Measurements from ENCODE around the gene RTL1. TPM values are rescaled to one million over a fixed set of nuclear protein-coding genes. Genes with fewer than 3 reads are reported as not detected.

Gene RTL1
- polyA plus RNA-seq, 1 of the 3 experiments (the other 2 are of a cell fraction): 0.07 TPM

DNA sequence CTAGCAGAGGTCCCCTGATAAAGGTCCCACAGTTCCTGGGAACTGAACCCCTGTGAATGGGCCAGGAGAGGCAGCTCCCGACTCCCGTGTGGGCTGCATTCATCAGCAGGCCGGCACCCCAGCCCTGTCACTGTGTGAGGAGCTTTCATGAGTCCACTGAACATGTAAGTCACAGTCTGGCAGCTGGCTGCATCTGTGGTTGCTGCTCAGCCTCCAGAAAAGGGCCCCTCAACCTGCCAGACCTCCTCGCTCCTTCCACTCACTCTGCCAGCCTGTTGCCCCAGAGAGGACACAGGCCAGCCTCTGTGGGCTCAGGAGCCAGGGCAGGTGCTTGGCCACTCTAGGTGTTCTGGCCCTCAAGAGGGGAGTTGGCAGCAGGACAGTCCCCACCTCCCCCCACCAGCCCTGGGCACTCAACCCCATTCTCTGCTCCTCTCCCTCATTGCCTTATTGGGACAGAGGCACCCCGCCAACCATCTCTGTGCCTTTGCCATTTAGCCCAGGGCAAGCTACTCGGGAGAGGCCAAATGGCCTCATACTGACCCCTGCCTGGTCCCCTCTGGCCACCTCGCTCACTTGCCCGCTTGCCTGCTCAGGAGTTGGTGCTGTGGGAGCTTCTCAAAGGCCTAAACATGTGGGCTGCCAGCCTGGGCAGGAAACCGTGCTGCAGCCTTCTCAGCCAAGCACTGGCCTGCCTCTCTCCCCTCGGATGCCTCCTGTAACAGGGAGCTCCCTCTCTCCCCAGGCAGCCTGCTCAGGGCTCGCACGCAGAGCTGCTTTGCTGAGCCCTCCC, 1.9 kb downstream of the RTL1 start:
- Histone ChIP-seq H3F3A (replicated peaks; ENCODE audit: insufficient read depth) (no peaks in the 10 kb centered on the region), H3K36me3 (replicated peaks in 1 of 2; ENCODE audit: control insufficient read depth in 1 of 2, insufficient read depth in 2 of 2, low read length in 1 of 2) (no peaks in the 10 kb centered on the region), H3K4me1 (ENCODE audit: control insufficient read depth in 1 of 2, insufficient read depth in 2 of 2, low read depth in 1 of 2, low read length in 1 of 2) (peaks cover 0 to 78% of the 10 kb centered on the region in 2 experiments; a peak in 3 of 4 replicates), H3K9ac (no peak overlapping the region), H3K9me2 (no peaks in the 10 kb centered on the region), H3K4me3 (ENCODE audit: low read depth in 2 of 2, low read length in 1 of 2) (peak overlapping the region in 1 of 2 experiments; percentile 48; a peak in 1 of 4 replicates), H4K20me1 (ENCODE audit: insufficient read depth) (no peaks in the 10 kb centered on the region), H3K27ac (ENCODE audit: low read depth in 2 of 2, low read length in 1 of 2) (peak overlapping the region in 1 of 2 experiments; percentile 99; a peak in 2 of 4 replicates), H2AFZ (ENCODE audit: low read depth) (no peak overlapping the region), H3K4me2 (no peak overlapping the region), H3K27me3 (ENCODE audit: insufficient read depth) (peaks cover 6% of the 10 kb centered on the region; the same call in 1 of the 2 replicates), H3K9me3 (no peaks in the 10 kb centered on the region), H3K79me2 (ENCODE audit: insufficient read depth) (no peaks in the 10 kb centered on the region)
- TF ChIP-seq, protein P1, sequence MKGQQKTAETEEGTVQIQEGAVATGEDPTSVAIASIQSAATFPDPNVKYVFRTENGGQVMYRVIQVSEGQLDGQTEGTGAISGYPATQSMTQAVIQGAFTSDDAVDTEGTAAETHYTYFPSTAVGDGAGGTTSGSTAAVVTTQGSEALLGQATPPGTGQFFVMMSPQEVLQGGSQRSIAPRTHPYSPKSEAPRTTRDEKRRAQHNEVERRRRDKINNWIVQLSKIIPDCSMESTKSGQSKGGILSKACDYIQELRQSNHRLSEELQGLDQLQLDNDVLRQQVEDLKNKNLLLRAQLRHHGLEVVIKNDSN (IDR thresholded peaks at IDR 0.05; ENCODE audit: borderline replicate concordance, low read depth): no peak
- TF ChIP-seq RAD21 (IDR thresholded peaks at IDR 0.05; ENCODE audit: low read length) (no peak), GABPA (IDR thresholded peaks at IDR 0.05; ENCODE audit: low read depth) (no peak), POLR2AphosphoS5 (IDR thresholded peaks at IDR 0.05; ENCODE audit: low read depth, low read length) (no peak), FOXM1 (IDR thresholded peaks at IDR 0.05; ENCODE audit: low read depth) (no peak), EP300 (IDR thresholded peaks at IDR 0.05; ENCODE audit: borderline replicate concordance in 1 of 2, low read depth in 1 of 2, low read length in 1 of 2) (no peak), SIN3A (IDR thresholded peaks at IDR 0.05; ENCODE audit: borderline replicate concordance, low read depth, low read length) (no peak), JUND (IDR thresholded peaks at IDR 0.05) (no peak), TCF12 (IDR thresholded peaks at IDR 0.05) (no peak), EZH2phosphoT487 (IDR thresholded peaks at IDR 0.05; ENCODE audit: borderline replicate concordance, low read depth) (no peak), MEF2A (IDR thresholded peaks at IDR 0.05; ENCODE audit: borderline replicate concordance, low read depth) (no peak), GATA2 (CRISPR knock-in tag; IDR thresholded peaks at IDR 0.05) (no peak)
- TF ChIP-seq, protein P2, sequence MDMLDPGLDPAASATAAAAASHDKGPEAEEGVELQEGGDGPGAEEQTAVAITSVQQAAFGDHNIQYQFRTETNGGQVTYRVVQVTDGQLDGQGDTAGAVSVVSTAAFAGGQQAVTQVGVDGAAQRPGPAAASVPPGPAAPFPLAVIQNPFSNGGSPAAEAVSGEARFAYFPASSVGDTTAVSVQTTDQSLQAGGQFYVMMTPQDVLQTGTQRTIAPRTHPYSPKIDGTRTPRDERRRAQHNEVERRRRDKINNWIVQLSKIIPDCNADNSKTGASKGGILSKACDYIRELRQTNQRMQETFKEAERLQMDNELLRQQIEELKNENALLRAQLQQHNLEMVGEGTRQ (IDR thresholded peaks at IDR 0.05; ENCODE audit: borderline replicate concordance, low read depth, low read length): no peak
- POLR2A ChIA-PET: interaction anchor here (0.6 to 5.6 kb wide), 35 partner anchors 10 to 1712 kb away, joined by 3 to 77 read pairs (median 6); partner anchors contain the start of genes DIO3 and DLK1
- CTCF ChIA-PET: interaction anchor here (0.7 to 8.9 kb wide), 53 partner anchors 10 to 763 kb away, joined by 3 to 147 read pairs (median 5); partner anchors contain the start of gene DIO3
- 73% methylated on average over 11 of the region's 12 CpGs for WGBS (ENCODE audit: low lambda C conversion rate)
- DNase-seq: peak; percentile 26

DNA sequence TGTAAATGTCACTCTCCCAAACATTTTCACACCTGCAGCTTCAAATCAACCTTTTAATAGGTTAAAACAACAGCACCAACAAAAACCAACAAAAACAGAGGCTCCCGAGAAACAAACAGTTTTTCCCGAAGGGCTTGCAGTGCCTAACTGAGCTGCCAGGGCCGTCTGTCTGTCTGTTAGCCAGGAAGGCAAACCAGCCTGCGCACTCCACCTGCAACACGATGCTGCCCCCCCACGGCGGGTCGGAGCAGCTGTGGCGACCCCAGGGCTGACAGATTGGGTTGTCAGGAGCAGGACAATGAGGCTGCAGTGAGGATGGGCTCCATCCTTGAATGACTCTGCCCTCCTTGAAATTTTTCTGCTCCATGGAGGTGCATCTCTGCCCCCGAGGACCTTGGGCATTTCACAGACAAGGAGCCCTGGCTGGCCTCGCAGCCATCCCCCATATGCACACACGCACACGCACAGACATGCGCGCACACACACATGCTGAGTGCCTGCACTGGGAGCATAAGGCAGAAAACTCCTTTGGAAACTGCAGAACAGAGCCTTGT, 2.6 kb downstream of the RTL1 start:
- H4K20me1 ChIP-seq (ENCODE audit: insufficient read depth): no peaks in the 10 kb centered on the region
- no peak overlapping the region for H3K9ac ChIP-seq
- peak; percentile 81 for DNase-seq
- no peaks in the 10 kb centered on the region for H3K79me2 ChIP-seq (ENCODE audit: insufficient read depth)
- WGBS (ENCODE audit: low lambda C conversion rate): 56% methylated on average over 12 of the region's 15 CpGs
- no peaks in the 10 kb centered on the region for H3K9me3 ChIP-seq
- peak overlapping the region in 1 of 2 experiments; percentile 48; a peak in 2 of 4 replicates for H3K4me3 ChIP-seq (ENCODE audit: low read depth in 2 of 2, low read length in 1 of 2)
- H2AFZ ChIP-seq (ENCODE audit: low read depth): no peak overlapping the region
- H3K36me3 ChIP-seq (replicated peaks in 1 of 2; ENCODE audit: control insufficient read depth in 1 of 2, insufficient read depth in 2 of 2, low read length in 1 of 2): no peaks in the 10 kb centered on the region
- ChIA-PET CTCF (interaction anchor here (0.6 to 8.9 kb wide), 54 partner anchors 9 to 730 kb away, joined by 3 to 147 read pairs (median 5); no protein-coding TSS in a partner anchor), POLR2A (interaction anchor here (0.6 to 5.3 kb wide), 21 partner anchors 109 to 1712 kb away, joined by 3 to 77 read pairs (median 9); partner anchors contain the start of gene DLK1)
- peaks cover 0 to 79% of the 10 kb centered on the region in 2 experiments; a peak in 3 of 4 replicates for H3K4me1 ChIP-seq (ENCODE audit: control insufficient read depth in 1 of 2, insufficient read depth in 2 of 2, low read depth in 1 of 2, low read length in 1 of 2)
- peaks cover 6% of the 10 kb centered on the region; the same call in 1 of the 2 replicates for H3K27me3 ChIP-seq (ENCODE audit: insufficient read depth)
- H3K9me2 ChIP-seq: no peaks in the 10 kb centered on the region
- no peaks in the 10 kb centered on the region for H3F3A ChIP-seq (replicated peaks; ENCODE audit: insufficient read depth)
- peak overlapping the region in 1 of 2 experiments; percentile 99; a peak in 2 of 4 replicates for H3K27ac ChIP-seq (ENCODE audit: low read depth in 2 of 2, low read length in 1 of 2)
- H3K4me2 ChIP-seq: no peak overlapping the region
- TF ChIP-seq EP300 (IDR thresholded peaks at IDR 0.05; ENCODE audit: borderline replicate concordance in 1 of 2, low read depth in 1 of 2, low read length in 1 of 2): no peak
- TF ChIP-seq JUND (IDR thresholded peaks at IDR 0.05): no peak
- no peak for TF ChIP-seq SIN3A (IDR thresholded peaks at IDR 0.05; ENCODE audit: borderline replicate concordance, low read depth, low read length)
- TF ChIP-seq TEAD4 (IDR thresholded peaks at IDR 0.05; ENCODE audit: borderline replicate concordance, insufficient read depth): no peak
- TF ChIP-seq, protein P3, sequence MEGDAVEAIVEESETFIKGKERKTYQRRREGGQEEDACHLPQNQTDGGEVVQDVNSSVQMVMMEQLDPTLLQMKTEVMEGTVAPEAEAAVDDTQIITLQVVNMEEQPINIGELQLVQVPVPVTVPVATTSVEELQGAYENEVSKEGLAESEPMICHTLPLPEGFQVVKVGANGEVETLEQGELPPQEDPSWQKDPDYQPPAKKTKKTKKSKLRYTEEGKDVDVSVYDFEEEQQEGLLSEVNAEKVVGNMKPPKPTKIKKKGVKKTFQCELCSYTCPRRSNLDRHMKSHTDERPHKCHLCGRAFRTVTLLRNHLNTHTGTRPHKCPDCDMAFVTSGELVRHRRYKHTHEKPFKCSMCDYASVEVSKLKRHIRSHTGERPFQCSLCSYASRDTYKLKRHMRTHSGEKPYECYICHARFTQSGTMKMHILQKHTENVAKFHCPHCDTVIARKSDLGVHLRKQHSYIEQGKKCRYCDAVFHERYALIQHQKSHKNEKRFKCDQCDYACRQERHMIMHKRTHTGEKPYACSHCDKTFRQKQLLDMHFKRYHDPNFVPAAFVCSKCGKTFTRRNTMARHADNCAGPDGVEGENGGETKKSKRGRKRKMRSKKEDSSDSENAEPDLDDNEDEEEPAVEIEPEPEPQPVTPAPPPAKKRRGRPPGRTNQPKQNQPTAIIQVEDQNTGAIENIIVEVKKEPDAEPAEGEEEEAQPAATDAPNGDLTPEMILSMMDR (IDR thresholded peaks at IDR 0.05): peak; percentile 46
- TF ChIP-seq, protein P4, sequence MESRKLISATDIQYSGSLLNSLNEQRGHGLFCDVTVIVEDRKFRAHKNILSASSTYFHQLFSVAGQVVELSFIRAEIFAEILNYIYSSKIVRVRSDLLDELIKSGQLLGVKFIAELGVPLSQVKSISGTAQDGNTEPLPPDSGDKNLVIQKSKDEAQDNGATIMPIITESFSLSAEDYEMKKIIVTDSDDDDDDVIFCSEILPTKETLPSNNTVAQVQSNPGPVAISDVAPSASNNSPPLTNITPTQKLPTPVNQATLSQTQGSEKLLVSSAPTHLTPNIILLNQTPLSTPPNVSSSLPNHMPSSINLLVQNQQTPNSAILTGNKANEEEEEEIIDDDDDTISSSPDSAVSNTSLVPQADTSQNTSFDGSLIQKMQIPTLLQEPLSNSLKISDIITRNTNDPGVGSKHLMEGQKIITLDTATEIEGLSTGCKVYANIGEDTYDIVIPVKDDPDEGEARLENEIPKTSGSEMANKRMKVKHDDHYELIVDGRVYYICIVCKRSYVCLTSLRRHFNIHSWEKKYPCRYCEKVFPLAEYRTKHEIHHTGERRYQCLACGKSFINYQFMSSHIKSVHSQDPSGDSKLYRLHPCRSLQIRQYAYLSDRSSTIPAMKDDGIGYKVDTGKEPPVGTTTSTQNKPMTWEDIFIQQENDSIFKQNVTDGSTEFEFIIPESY (IDR thresholded peaks at IDR 0.05; ENCODE audit: borderline replicate concordance, low read depth): no peak
- TF ChIP-seq RCOR1 (IDR thresholded peaks at IDR 0.05; ENCODE audit: low read length): peak; percentile 48; the same call in 1 of the 2 replicates
- TF ChIP-seq GATA2 (CRISPR knock-in tag; IDR thresholded peaks at IDR 0.05): 0 out of 2 replicates have a peak, but pooled peaks have one; percentile 8
- TF ChIP-seq MXI1 (IDR thresholded peaks at IDR 0.05; ENCODE audit: low read depth, low read length): 0 out of 2 replicates have a peak, but pooled peaks have one; percentile 14
- no peak for TF ChIP-seq RXRA (IDR thresholded peaks at IDR 0.05; ENCODE audit: borderline replicate concordance, low read depth)
